ENCODE measurements around the gene CERK.

DNA sequence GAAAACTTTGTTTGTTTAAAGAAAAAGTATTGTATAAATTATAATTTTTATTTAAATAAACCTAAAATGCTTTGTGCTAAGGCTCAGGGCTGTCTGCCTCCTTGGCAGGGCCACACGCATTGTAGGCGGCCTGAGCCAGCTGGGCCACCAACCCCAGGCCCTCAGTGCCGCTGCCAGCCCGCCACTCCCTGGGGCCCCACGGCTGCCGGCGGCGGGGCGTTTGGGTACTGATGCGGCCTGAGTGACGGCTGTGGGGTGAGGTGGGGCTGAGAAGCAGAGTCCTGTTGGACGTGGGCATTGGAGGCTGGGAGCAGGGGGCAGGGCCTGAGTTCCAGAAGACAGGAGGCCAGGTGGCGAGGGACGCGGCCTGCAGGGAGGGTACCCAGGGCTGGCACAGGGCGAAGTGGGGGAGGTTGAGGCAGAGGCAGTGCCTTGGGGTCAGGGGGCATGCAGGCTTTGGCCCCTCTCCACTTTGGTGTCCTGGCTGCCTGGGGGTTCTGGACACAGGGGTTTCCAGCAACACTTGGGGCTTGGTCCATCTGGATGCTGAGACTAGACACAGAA, 58.3 kb downstream of the CERK start:
- TF ChIP-seq, protein P1, sequence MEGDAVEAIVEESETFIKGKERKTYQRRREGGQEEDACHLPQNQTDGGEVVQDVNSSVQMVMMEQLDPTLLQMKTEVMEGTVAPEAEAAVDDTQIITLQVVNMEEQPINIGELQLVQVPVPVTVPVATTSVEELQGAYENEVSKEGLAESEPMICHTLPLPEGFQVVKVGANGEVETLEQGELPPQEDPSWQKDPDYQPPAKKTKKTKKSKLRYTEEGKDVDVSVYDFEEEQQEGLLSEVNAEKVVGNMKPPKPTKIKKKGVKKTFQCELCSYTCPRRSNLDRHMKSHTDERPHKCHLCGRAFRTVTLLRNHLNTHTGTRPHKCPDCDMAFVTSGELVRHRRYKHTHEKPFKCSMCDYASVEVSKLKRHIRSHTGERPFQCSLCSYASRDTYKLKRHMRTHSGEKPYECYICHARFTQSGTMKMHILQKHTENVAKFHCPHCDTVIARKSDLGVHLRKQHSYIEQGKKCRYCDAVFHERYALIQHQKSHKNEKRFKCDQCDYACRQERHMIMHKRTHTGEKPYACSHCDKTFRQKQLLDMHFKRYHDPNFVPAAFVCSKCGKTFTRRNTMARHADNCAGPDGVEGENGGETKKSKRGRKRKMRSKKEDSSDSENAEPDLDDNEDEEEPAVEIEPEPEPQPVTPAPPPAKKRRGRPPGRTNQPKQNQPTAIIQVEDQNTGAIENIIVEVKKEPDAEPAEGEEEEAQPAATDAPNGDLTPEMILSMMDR (IDR thresholded peaks at IDR 0.05), result no peak
- no peak for TF ChIP-seq POLR2A (IDR thresholded peaks at IDR 0.05)

All from esophagus squamous epithelium (tissue), 4 donors.